DOHH2 (cell line): ENCODE results near the gene ENO1.

ENCODE experiments used
- H3F3A ChIP-seq: fragments of 200-600 bp; sonication (generic), shearing (Covaris generic); 2 replicates; pipeline ENCODE4 v1.6.0; 2016; ENCODE audit warnings: antibody characterized with exemption, mild to moderate bottlenecking; ENCODE audit not compliant: control insufficient read depth, insufficient read depth
- H3K27ac ChIP-seq: fragments of 200-600 bp; sonication (generic); 2 replicates; pipeline ENCODE4 v1.5.1; 2014; ENCODE audit warnings: low read depth, mild to moderate bottlenecking, low read length, moderate library complexity
- H3K27me3 ChIP-seq: fragments of 200-600 bp; sonication (generic); 2 replicates; pipeline ENCODE4 v1.6.1; 2014; ENCODE audit warnings: mild to moderate bottlenecking, low read length, mixed read lengths; ENCODE audit not compliant: control insufficient read depth
- H3K36me3 ChIP-seq: fragments of 200-600 bp; sonication (generic); 2 replicates; pipeline ENCODE4 v1.6.1; 2014; ENCODE audit warnings: mild to moderate bottlenecking, low read length, moderate library complexity, mixed read lengths; ENCODE audit not compliant: control insufficient read depth
- H3K4me1 ChIP-seq: fragments of 200-600 bp; sonication (generic); 2 replicates; pipeline ENCODE4 v1.6.1; 2014; ENCODE audit warnings: mild to moderate bottlenecking, low read length, mixed read lengths; ENCODE audit not compliant: control insufficient read depth
- H3K4me2 ChIP-seq: fragments of 200-600 bp; sonication (generic); 2 replicates; pipeline ENCODE4 v1.6.0; 2014; ENCODE audit warnings: mild to moderate bottlenecking, low read length, moderate library complexity
- H3K4me3 ChIP-seq: fragments of 200-600 bp; sonication (generic); 2 replicates; pipeline ENCODE4 v1.5.1; 2014; ENCODE audit warnings: mild to moderate bottlenecking, low read length, mixed read lengths
- H3K79me2 ChIP-seq: fragments of 200-600 bp; sonication (generic); 2 replicates; pipeline ENCODE4 v1.6.1; 2014; ENCODE audit warnings: mild to moderate bottlenecking, low read length, mixed read lengths; ENCODE audit not compliant: control insufficient read depth
- H3K9me2 ChIP-seq: fragments of 200-600 bp; sonication (generic); replicated peaks from 2 replicates; pipeline ENCODE4 v1.6.1; 2014; ENCODE audit warnings: mild to moderate bottlenecking, low read length, mixed read lengths; ENCODE audit not compliant: control insufficient read depth
- H3K9me3 ChIP-seq: fragments of 200-600 bp; sonication (generic); 2 replicates; pipeline ENCODE4 v1.6.1; 2014; ENCODE audit warnings: antibody characterized with exemption, low read length, mixed read lengths; ENCODE audit not compliant: control insufficient read depth, insufficient read depth
- H4K20me1 ChIP-seq: fragments of 200-600 bp; sonication (generic); 2 replicates; pipeline ENCODE4 v1.6.0; 2014; ENCODE audit warnings: low read depth, mild to moderate bottlenecking, antibody characterized with exemption, low read length, moderate library complexity; ENCODE audit not compliant: control insufficient read depth, insufficient read depth
- EZH2phosphoT487 ChIP-seq: fragments of 200-600 bp; sonication (generic); IDR thresholded peaks from 2 replicates; pipeline ENCODE4 v1.6.1; 2017; ENCODE audit warnings: borderline replicate concordance, mild to moderate bottlenecking, antibody characterized with exemption, low read length, moderate library complexity, mixed read lengths
- TF ChIP-seq, protein P1 (sequence below): fragments of 200-600 bp; sonication (generic); IDR thresholded peaks from one replicate; pipeline ENCODE4 v1.5.1; 2014; ENCODE audit warnings: antibody characterized with exemption, mild to moderate bottlenecking, low read depth, low read length; ENCODE audit not compliant: poor library complexity, severe bottlenecking

Gene ENO1

DNA sequence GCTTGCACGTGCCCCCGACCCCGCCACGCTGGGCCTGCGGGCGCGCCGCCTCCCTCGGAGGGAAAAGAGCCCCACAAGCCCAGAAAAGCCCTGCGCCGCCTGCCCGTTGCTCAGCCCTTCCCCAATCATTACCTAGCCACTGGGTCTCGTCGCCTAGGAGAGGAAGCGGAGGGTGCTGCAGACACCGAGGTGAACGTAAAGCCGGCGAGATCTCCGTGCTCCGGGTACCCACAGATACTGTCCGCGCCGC is at the start of gene ENO1:
TSS of gene ENO1 (minus strand) at position 239 of the 250 bp plus-strand sequence. CDS start 3,778 bp downstream, outside the sequence.
- peak within 1 kb of the TSS; percentile 81 for H3K27ac ChIP-seq
- no peaks in the 10 kb centered on the region for H3K27me3 ChIP-seq
- H3K4me3 ChIP-seq: peak within 1 kb of the TSS; percentile 83
- no peak for TF ChIP-seq EZH2phosphoT487
- peaks cover 67% of the 10 kb centered on the region for H3K79me2 ChIP-seq
- H3K9me3 ChIP-seq: no peaks in the 10 kb centered on the region
- H3K4me2 ChIP-seq: peak within 1 kb of the TSS; percentile 81
- H3K4me1 ChIP-seq: peaks cover 48% of the 10 kb centered on the region
- peaks cover 39% of the 10 kb centered on the region for H3F3A ChIP-seq
- no peaks in the 10 kb centered on the region for H3K9me2 ChIP-seq
- peaks cover 60% of the 10 kb centered on the region for H3K36me3 ChIP-seq
- H4K20me1 ChIP-seq: peaks cover 34% of the 10 kb centered on the region

- no peak overlapping the region for H3K27ac ChIP-seq
- no peaks in the 10 kb centered on the region for H3K79me2 ChIP-seq
- H3K4me3 ChIP-seq: no peak overlapping the region
- TF ChIP-seq EZH2phosphoT487: no peak
- TF ChIP-seq, protein P1, sequence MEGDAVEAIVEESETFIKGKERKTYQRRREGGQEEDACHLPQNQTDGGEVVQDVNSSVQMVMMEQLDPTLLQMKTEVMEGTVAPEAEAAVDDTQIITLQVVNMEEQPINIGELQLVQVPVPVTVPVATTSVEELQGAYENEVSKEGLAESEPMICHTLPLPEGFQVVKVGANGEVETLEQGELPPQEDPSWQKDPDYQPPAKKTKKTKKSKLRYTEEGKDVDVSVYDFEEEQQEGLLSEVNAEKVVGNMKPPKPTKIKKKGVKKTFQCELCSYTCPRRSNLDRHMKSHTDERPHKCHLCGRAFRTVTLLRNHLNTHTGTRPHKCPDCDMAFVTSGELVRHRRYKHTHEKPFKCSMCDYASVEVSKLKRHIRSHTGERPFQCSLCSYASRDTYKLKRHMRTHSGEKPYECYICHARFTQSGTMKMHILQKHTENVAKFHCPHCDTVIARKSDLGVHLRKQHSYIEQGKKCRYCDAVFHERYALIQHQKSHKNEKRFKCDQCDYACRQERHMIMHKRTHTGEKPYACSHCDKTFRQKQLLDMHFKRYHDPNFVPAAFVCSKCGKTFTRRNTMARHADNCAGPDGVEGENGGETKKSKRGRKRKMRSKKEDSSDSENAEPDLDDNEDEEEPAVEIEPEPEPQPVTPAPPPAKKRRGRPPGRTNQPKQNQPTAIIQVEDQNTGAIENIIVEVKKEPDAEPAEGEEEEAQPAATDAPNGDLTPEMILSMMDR: no peak
- no peaks in the 10 kb centered on the region for H3K9me3 ChIP-seq
- peaks cover 62% of the 10 kb centered on the region for H3K4me1 ChIP-seq
- H3K36me3 ChIP-seq: no peaks in the 10 kb centered on the region
- no peaks in the 10 kb centered on the region for H3K9me2 ChIP-seq
- H3F3A ChIP-seq: peaks cover 24% of the 10 kb centered on the region
- no peaks in the 10 kb centered on the region for H4K20me1 ChIP-seq
- no peaks in the 10 kb centered on the region for H3K27me3 ChIP-seq
- H3K4me2 ChIP-seq: no peak overlapping the region
These were observed 48.5 kb upstream of the ENO1 start for GRCh38 chr1:8926707-8927694.

DNA sequence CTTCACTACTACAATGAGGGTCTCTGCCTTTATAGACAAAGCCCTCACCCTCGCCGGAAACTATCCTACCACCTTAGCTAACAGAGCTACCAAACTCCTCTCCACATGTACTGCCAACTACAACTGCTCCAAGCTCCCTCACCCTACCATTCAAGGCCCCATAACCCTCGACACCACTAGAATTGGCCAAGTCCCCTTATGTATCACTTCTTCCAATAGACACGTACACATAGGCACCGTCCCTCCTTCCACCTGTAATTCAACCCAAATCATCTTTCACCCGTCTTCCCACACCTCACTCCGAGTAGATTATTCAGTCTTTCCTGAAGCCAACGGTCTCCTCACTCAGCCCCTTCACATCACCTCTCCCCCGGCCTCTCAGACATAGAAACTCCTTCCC is 47.5 kb upstream of the ENO1 start:
- Histone ChIP-seq H3K9me3 (no peaks in the 10 kb centered on the region), H3F3A (peaks cover 21% of the 10 kb centered on the region), H3K36me3 (no peaks in the 10 kb centered on the region), H4K20me1 (no peaks in the 10 kb centered on the region), H3K4me1 (peaks cover 62% of the 10 kb centered on the region), H3K27ac (no peak overlapping the region), H3K9me2 (no peaks in the 10 kb centered on the region), H3K4me3 (no peak overlapping the region), H3K4me2 (no peak overlapping the region), H3K79me2 (no peaks in the 10 kb centered on the region), H3K27me3 (no peaks in the 10 kb centered on the region)
- TF ChIP-seq, protein P1: no peak
- no peak for TF ChIP-seq EZH2phosphoT487

GRCh38 chr1:8925406-8925805 is 46.9 kb upstream of the ENO1 start:
- H3K9me3 ChIP-seq: no peaks in the 10 kb centered on the region
- no peaks in the 10 kb centered on the region for H3K9me2 ChIP-seq
- no peaks in the 10 kb centered on the region for H3K27me3 ChIP-seq
- H3K4me2 ChIP-seq: peak overlapping the region; percentile 37; the same call in 1 of the 2 replicates
- no peaks in the 10 kb centered on the region for H3K79me2 ChIP-seq
- no peak for TF ChIP-seq EZH2phosphoT487
- TF ChIP-seq, protein P1: no peak
- H3K4me3 ChIP-seq: no peak overlapping the region
- H3K36me3 ChIP-seq: no peaks in the 10 kb centered on the region
- H3F3A ChIP-seq: peaks cover 20% of the 10 kb centered on the region
- no peaks in the 10 kb centered on the region for H4K20me1 ChIP-seq
- peaks cover 68% of the 10 kb centered on the region for H3K4me1 ChIP-seq
- H3K27ac ChIP-seq: no peak overlapping the region
